Measurements from ENCODE around the gene FAIM. TPM values are rescaled to one million over a fixed set of nuclear protein-coding genes. Genes with fewer than 3 reads are reported as not detected.

FAIM gene
- total RNA-seq, 2 experiments from 2014 or later = 2.0 TPM; not detected in 1

DNA sequence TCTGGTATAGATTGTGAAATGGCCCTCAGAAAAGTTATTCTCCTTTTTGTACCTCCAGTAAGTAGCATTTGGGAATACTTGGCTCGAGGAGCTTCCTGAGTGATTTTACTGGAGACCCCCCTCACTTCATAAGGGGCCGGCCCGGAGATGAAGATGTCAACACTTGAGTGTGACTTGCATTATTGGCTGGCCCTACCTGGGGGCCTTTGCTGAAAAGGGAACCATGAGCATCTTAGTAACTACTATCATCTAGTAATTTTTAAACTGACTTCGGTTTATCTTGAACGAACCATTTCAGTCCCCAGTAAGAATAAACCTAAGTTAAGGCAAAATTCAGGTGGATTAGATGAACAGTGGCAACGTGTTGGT, 1.3 kb downstream of the FAIM start:
- Histone ChIP-seq H2AFZ (ENCODE audit: low read length) (no peak overlapping the region; the same call in 1 of the 2 replicates), H3K36me3 (ENCODE audit: insufficient read depth, low read length) (no peaks in the 10 kb centered on the region), H3K4me1 (ENCODE audit: insufficient read depth, low read length, poor library complexity, severe bottlenecking) (no peaks in the 10 kb centered on the region), H3K27ac (ENCODE audit: low read depth, low read length, poor library complexity, severe bottlenecking) (no peak overlapping the region), H3K9me2 (ENCODE audit: insufficient read depth, low read length) (no peaks in the 10 kb centered on the region), H3K4me2 (ENCODE audit: low read length) (peak overlapping the region; percentile 59; the same call in 1 of the 2 replicates), H4K20me1 (ENCODE audit: insufficient read depth, low read length) (no peaks in the 10 kb centered on the region), H3K9me3 (ENCODE audit: low read length) (no peaks in the 10 kb centered on the region), H3K4me3 (ENCODE audit: low read depth, low read length, poor library complexity, severe bottlenecking) (no peak overlapping the region), H3K79me2 (ENCODE audit: insufficient read depth, low read depth, low read length) (no peaks in the 10 kb centered on the region)
- intact Hi-C loops (cut with micrococcal nuclease; ENCODE audit: unreplicated experiment) = no loop called here
- no peak for DNase-seq (ENCODE audit: low spot score)
- TF ChIP-seq EZH2phosphoT487 (IDR thresholded peaks at IDR 0.05; ENCODE audit: borderline replicate concordance, low read depth, low read length) (no peak), CTCF (conservative IDR thresholded peaks at IDR 0.05; ENCODE audit: low read length) (no peak)
- CTCF ChIA-PET (ENCODE audit: unreplicated experiment) = no interaction called here
- POLR2A ChIA-PET = interaction anchor here (1.1 to 1.3 kb wide), 2 partner anchors 97 to 234 kb away, joined by 3 to 4 read pairs; no protein-coding TSS in a partner anchor
- TSS peak; percentile 84 for BruUV-seq (replicated peaks)

GRCh38 chr3:138615462-138615861, 6.9 kb downstream of the FAIM start:
- Histone ChIP-seq H3K79me2 (ENCODE audit: insufficient read depth, low read depth, low read length) (no peaks in the 10 kb centered on the region), H4K20me1 (ENCODE audit: insufficient read depth, low read length) (no peaks in the 10 kb centered on the region), H3K36me3 (ENCODE audit: insufficient read depth, low read length) (no peaks in the 10 kb centered on the region), H3K27ac (ENCODE audit: low read depth, low read length, poor library complexity, severe bottlenecking) (no peak overlapping the region), H3K9me2 (ENCODE audit: insufficient read depth, low read length) (no peaks in the 10 kb centered on the region), H3K4me1 (ENCODE audit: insufficient read depth, low read length, poor library complexity, severe bottlenecking) (no peaks in the 10 kb centered on the region), H3K4me3 (ENCODE audit: low read depth, low read length, poor library complexity, severe bottlenecking) (no peak overlapping the region), H3K4me2 (ENCODE audit: low read length) (no peak overlapping the region), H3K9me3 (ENCODE audit: low read length) (no peaks in the 10 kb centered on the region), H2AFZ (ENCODE audit: low read length) (0 out of 2 replicates have a peak overlapping the region, but pooled peaks have one; percentile 1)
- intact Hi-C loops (cut with micrococcal nuclease; ENCODE audit: unreplicated experiment) = no loop called here
- no TSS peak for BruUV-seq (replicated peaks)
- POLR2A ChIA-PET = interaction anchor here (0.7 to 1.3 kb wide), 2 partner anchors 10 to 1851 kb away, joined by 3 to 4 read pairs; no protein-coding TSS in a partner anchor
- TF ChIP-seq EZH2phosphoT487 (IDR thresholded peaks at IDR 0.05; ENCODE audit: borderline replicate concordance, low read depth, low read length) (no peak), CTCF (conservative IDR thresholded peaks at IDR 0.05; ENCODE audit: low read length) (no peak)
- CTCF ChIA-PET (ENCODE audit: unreplicated experiment) = no interaction called here
- no peak for DNase-seq (ENCODE audit: low spot score)

DNA sequence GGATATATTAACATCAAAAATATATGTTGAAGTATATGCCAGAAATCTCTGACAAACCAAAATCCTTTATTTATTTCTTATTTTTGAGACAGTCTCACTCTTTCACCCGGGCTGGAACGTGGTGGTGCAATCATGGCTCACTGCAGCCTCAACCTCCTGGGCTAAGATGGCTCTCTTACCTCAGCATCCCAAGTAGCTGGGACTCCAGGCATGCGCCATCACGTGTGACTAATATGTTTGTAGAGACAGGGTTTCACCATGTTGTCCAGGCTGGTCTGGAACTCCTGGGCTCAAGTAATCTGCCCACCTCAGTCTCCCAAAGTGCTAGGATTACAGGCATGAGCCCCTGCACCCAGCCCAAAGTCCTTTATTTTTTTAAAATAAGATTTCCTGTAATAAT, 11.9 kb downstream of the FAIM start:
- intact Hi-C loops (cut with micrococcal nuclease; ENCODE audit: unreplicated experiment) = no loop called here

More for the DNA sequence above, 11.9 kb downstream of the FAIM start:
- H2AFZ ChIP-seq (ENCODE audit: low read length) = no peak overlapping the region
- H3K36me3 ChIP-seq (ENCODE audit: insufficient read depth, low read length) = no peaks in the 10 kb centered on the region
- H3K9me2 ChIP-seq (ENCODE audit: insufficient read depth, low read length) = no peaks in the 10 kb centered on the region
- TF ChIP-seq CTCF (conservative IDR thresholded peaks at IDR 0.05; ENCODE audit: low read length) = no peak
- TF ChIP-seq EZH2phosphoT487 (IDR thresholded peaks at IDR 0.05; ENCODE audit: borderline replicate concordance, low read depth, low read length) = no peak
- BruUV-seq (replicated peaks) = no TSS peak
- no peak overlapping the region for H3K4me3 ChIP-seq (ENCODE audit: low read depth, low read length, poor library complexity, severe bottlenecking)
- no peaks in the 10 kb centered on the region for H3K79me2 ChIP-seq (ENCODE audit: insufficient read depth, low read depth, low read length)
- no peaks in the 10 kb centered on the region for H3K4me1 ChIP-seq (ENCODE audit: insufficient read depth, low read length, poor library complexity, severe bottlenecking)
- H3K4me2 ChIP-seq (ENCODE audit: low read length) = no peak overlapping the region
- no peak overlapping the region for H3K27ac ChIP-seq (ENCODE audit: low read depth, low read length, poor library complexity, severe bottlenecking)
- H3K9me3 ChIP-seq (ENCODE audit: low read length) = no peaks in the 10 kb centered on the region
- ChIA-PET POLR2A (interaction anchor here (1.2 kb wide), 1 partner anchor 310 kb away, joined by 3 read pairs; no protein-coding TSS in a partner anchor), CTCF (ENCODE audit: unreplicated experiment) (no interaction called here)
- no peaks in the 10 kb centered on the region for H4K20me1 ChIP-seq (ENCODE audit: insufficient read depth, low read length)
- no peak for DNase-seq (ENCODE audit: low spot score)
